Kidney (tissue), 14 donors: Measurements from ENCODE around the gene RBP5. TPM values are rescaled to one million over a fixed set of nuclear protein-coding genes. Genes with fewer than 3 reads are reported as not detected.

Experiments used
- DNase-seq, 5 donors: peaks; one replicate each; pipeline ENCODE4 v3.0.0-alpha.2; 2013 to 2020
- FAIRE-seq: peaks from 2 replicates; lab custom pipeline; 2012; peaks lifted over from hg19 to GRCh38; lab: Jason Lieb, UNC
- H3K27ac ChIP-seq, 2 donors: one replicate each; pipeline ENCODE4 v1.7.0; 2013; ENCODE audit warnings: low read depth in 2 of 2, low read length in 2 of 2, inconsistent platforms in 1 of 2
- H3K27me3 ChIP-seq: one replicate; pipeline ENCODE4 v1.7.1; 2013; ENCODE audit warnings: low read length, inconsistent platforms; ENCODE audit not compliant: control insufficient read depth, insufficient read depth
- H3K36me3 ChIP-seq, 3 donors: one replicate each; pipeline versions ENCODE4 v1.7.0 to v1.7.1; 2013; ENCODE audit warnings: low read length in 3 of 3, control low read depth in 1 of 3, inconsistent platforms in 1 of 3; ENCODE audit not compliant: insufficient read depth in 3 of 3, control insufficient read depth in 2 of 3
- H3K4me1 ChIP-seq, 3 donors: one replicate each; pipeline versions ENCODE4 v1.7.0 to v1.7.1; 2013; ENCODE audit warnings: low read length in 3 of 3, inconsistent platforms in 1 of 3, low read depth in 1 of 3; ENCODE audit not compliant: control insufficient read depth in 2 of 3, insufficient read depth in 2 of 3
- H3K4me3 ChIP-seq, 3 donors: one replicate each; pipeline versions ENCODE4 v1.7.0 to v1.8.1; 2013; ENCODE audit warnings: low read length in 3 of 3, control low read depth in 1 of 3, inconsistent platforms in 1 of 3
- H3K9ac ChIP-seq, 3 donors: one replicate each; pipeline versions ENCODE4 v1.7.0 to v1.7.1; 2013; ENCODE audit warnings: low read length in 3 of 3, control low read depth in 1 of 3, inconsistent platforms in 1 of 3
- H3K9me3 ChIP-seq, 3 donors: one replicate each; pipeline versions ENCODE4 v1.7.0 to v1.7.1; 2013; ENCODE audit warnings: low read length in 3 of 3, control low read depth in 1 of 3, inconsistent platforms in 1 of 3; ENCODE audit not compliant: control insufficient read depth in 2 of 3, insufficient read depth in 1 of 3
- CTCF ChIP-seq: IDR thresholded peaks from 3 replicates; pipeline ENCODE4 v1.5.1; 2012; ENCODE audit warnings: mild to moderate bottlenecking, moderate library complexity, borderline replicate concordance; ENCODE audit not compliant: insufficient read depth; ENCODE audit errors: extremely low read depth
- intact Hi-C: fragments of 100-400 bp; cut with DNase I; formaldehyde crosslinking; loops from one replicate; pipeline ENCODE4 v1.11.1; 2022
- polyA plus RNA-seq: library from polyadenylated mRNA; stranded (reverse); fragments of 350-450 nt; fragmentation: Illumina TruSeq; extraction: RNeasy Lipid Tissue Mini Kit (QIAGEN cat#74804); gene quantifications from one replicate; pipeline ENCODE4 v1.2.3, GENCODE V29; 2014; ENCODE audit warnings: low read depth, low replicate concordance; ENCODE audit not compliant: insufficient read depth
- total RNA-seq: library from RNA; stranded (reverse); fragmentation: NEBNext Ultra II Directional; extraction: Animal tissue kit (Norgen Biotek cat#: 25700); gene quantifications from one replicate; pipeline ENCODE4 v1.2.1, GENCODE V29; 2021
- donor health status: control.
- donor health status: control.
- donor health status: control.
- donor health status: control.
- donor health status: control.
- donor health status: DM: yes; HTN: yes; CAD: no.
- donor health status: Normal renal cell carcinoma (clear cell type).

RBP5 gene
- total and polyA plus RNA-seq, 2 donors from 2014 or later, result 74.6 to 609 TPM

GRCh38 chr12:7155471-7156034, 26.9 kb upstream of the RBP5 start:
- Histone ChIP-seq H3K27me3 (no peaks in the 10 kb centered on the region), H3K9me3 (no peaks in the 10 kb centered on the region), H3K4me3 (no peak overlapping the region), H3K4me1 (no peaks in the 10 kb centered on the region), H3K36me3 (peaks cover 3 to 19% (median 10%) of the 10 kb centered on the region in 3 donors), H3K27ac (no peak overlapping the region), H3K9ac (no peak overlapping the region)
- FAIRE-seq (no peak), DNase-seq (peak in 1 of 5 donors; percentile 42)
- TF ChIP-seq CTCF, result no peak
- intact Hi-C loops, result no loop called here

GRCh38 chr12:7154901-7155470, 26.3 kb upstream of the RBP5 start:
- intact Hi-C loops, result no loop called here
- Histone ChIP-seq H3K27me3 (no peaks in the 10 kb centered on the region), H3K4me1 (no peaks in the 10 kb centered on the region), H3K27ac (no peak overlapping the region), H3K9me3 (no peaks in the 10 kb centered on the region), H3K36me3 (peaks cover 3 to 23% (median 14%) of the 10 kb centered on the region in 3 donors), H3K9ac (no peak overlapping the region), H3K4me3 (no peak overlapping the region)
- DNase-seq (no peak), FAIRE-seq (no peak)
- no peak for TF ChIP-seq CTCF

GRCh38 chr12:7154042-7154441, 25.4 kb upstream of the RBP5 start:
- Histone ChIP-seq H3K9me3 (no peaks in the 10 kb centered on the region), H3K9ac (no peak overlapping the region), H3K36me3 (peaks cover 3 to 33% (median 23%) of the 10 kb centered on the region in 3 donors), H3K4me1 (no peaks in the 10 kb centered on the region), H3K27me3 (no peaks in the 10 kb centered on the region), H3K4me3 (no peak overlapping the region), H3K27ac (no peak overlapping the region)
- no peak for FAIRE-seq
- no peak for TF ChIP-seq CTCF
- no peak for DNase-seq
- intact Hi-C loops, result no loop called here
